Measurements from ENCODE around the gene DNAH1.

DNA sequence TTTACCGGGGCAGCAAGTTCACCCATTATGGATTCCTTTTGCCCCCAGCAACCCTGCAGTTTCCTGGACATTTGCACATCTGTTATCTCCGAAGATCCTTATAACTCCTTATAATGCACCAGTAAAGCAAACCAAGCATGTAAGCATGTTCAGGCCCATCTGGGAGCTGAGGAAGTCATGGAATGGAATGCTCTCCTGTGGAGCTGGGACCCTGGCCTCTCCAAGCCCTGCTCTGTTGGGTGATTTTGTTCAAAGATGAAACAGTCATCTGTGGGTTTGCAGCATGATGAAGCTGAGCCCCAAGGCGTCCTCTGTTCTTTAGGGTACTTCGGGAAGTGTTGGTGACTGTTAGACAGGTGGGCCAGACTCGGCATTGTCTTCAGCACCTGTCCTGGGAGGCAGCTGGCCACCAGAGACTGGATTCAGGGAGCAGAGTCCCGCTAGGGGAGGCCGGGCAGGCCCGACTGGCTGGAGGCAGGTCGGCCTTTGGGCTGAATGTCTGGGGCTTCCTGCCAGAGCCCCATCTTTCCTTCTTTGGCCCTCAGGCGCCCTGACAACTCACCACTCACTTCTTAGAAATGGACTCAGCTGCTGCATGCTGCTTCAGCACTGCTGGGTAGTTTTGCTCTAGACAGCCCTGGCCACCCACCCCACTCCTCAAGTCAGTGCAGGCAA lies 3.9 kb downstream of the DNAH1 start:
- TF ChIP-seq, protein P1, sequence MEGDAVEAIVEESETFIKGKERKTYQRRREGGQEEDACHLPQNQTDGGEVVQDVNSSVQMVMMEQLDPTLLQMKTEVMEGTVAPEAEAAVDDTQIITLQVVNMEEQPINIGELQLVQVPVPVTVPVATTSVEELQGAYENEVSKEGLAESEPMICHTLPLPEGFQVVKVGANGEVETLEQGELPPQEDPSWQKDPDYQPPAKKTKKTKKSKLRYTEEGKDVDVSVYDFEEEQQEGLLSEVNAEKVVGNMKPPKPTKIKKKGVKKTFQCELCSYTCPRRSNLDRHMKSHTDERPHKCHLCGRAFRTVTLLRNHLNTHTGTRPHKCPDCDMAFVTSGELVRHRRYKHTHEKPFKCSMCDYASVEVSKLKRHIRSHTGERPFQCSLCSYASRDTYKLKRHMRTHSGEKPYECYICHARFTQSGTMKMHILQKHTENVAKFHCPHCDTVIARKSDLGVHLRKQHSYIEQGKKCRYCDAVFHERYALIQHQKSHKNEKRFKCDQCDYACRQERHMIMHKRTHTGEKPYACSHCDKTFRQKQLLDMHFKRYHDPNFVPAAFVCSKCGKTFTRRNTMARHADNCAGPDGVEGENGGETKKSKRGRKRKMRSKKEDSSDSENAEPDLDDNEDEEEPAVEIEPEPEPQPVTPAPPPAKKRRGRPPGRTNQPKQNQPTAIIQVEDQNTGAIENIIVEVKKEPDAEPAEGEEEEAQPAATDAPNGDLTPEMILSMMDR (conservative IDR thresholded peaks at IDR 0.05; ENCODE audit: low read depth in 2 of 2), result no peak
- no peak for TF ChIP-seq EZH2 (IDR thresholded peaks at IDR 0.05; ENCODE audit: low read depth, unreplicated experiment)
- no peak for TF ChIP-seq POLR2AphosphoS5 (IDR thresholded peaks at IDR 0.05; ENCODE audit: low read depth)
- TF ChIP-seq, protein P2, sequence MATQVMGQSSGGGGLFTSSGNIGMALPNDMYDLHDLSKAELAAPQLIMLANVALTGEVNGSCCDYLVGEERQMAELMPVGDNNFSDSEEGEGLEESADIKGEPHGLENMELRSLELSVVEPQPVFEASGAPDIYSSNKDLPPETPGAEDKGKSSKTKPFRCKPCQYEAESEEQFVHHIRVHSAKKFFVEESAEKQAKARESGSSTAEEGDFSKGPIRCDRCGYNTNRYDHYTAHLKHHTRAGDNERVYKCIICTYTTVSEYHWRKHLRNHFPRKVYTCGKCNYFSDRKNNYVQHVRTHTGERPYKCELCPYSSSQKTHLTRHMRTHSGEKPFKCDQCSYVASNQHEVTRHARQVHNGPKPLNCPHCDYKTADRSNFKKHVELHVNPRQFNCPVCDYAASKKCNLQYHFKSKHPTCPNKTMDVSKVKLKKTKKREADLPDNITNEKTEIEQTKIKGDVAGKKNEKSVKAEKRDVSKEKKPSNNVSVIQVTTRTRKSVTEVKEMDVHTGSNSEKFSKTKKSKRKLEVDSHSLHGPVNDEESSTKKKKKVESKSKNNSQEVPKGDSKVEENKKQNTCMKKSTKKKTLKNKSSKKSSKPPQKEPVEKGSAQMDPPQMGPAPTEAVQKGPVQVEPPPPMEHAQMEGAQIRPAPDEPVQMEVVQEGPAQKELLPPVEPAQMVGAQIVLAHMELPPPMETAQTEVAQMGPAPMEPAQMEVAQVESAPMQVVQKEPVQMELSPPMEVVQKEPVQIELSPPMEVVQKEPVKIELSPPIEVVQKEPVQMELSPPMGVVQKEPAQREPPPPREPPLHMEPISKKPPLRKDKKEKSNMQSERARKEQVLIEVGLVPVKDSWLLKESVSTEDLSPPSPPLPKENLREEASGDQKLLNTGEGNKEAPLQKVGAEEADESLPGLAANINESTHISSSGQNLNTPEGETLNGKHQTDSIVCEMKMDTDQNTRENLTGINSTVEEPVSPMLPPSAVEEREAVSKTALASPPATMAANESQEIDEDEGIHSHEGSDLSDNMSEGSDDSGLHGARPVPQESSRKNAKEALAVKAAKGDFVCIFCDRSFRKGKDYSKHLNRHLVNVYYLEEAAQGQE (IDR thresholded peaks at IDR 0.05; ENCODE audit: unreplicated experiment), result no peak
- no peak for TF ChIP-seq CREB1 (CRISPR knock-in tag; IDR thresholded peaks at IDR 0.05; ENCODE audit: low read depth)
- no peak for TF ChIP-seq JUNB (IDR thresholded peaks at IDR 0.05; ENCODE audit: unreplicated experiment)

Data from GM23338 (cell line).